Measurements from ENCODE around the gene RPTN.

GRCh38 chr1:152110860-152111514 is 48.0 kb downstream of the RPTN start:
- TF ChIP-seq CTCF (conservative IDR thresholded peaks at IDR 0.05) (no peak), EZH2 (IDR thresholded peaks at IDR 0.05; ENCODE audit: low read depth) (no peak)

Measured in PC-9 (cell line).